Stimulated activated CD8-positive, alpha-beta memory T cell treated with anti-CD3 and anti-CD28 coated beads, Interleukin-15, amount 100 ng/mL, for 4 hours (primary cell): ENCODE data around the gene CEBPG.

Experiments used
- DNase-seq, 2 donors: peaks; one replicate each; pipeline ENCODE4 v3.0.0-alpha.2; 2020; ENCODE audit warnings: low read depth in 2 of 2

Gene CEBPG

DNA sequence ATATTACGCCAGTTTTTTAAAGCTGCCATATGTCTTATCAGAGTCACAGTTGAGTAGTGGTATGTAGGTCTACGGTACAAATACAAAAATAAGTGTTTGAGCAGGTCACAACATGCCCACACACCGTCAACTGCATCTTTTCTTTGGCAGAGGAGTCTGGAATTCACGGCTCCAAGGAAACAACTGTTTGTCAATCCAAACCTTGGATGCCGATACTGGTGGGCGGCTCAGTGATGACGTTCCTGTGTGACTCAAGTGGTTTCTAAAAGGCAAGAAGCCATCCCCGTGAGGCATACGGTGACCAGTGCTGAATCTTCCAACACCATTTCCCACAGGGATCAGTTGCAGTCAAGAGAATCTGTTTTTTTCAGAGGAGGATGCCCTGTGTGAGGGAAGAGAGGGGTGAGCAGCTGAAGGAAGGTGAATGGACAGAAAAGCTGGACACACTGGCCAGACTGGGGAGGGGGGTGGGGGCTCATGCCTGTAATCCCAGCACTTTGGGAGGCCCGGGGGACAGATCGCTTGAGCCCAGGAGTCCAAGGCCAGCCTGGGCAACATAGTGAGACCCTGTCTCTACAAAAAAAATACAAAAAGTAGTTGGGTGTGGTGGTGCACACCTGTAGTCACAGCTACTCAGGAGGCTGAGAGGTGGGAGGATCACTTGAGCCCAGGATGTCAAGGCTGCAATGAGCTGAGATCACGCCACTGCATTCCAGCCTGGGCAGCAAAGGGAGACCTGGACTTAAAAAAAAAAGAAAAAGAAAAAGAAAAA lies 22.8 kb upstream of the CEBPG start:
- DNase-seq: no peak

DNA sequence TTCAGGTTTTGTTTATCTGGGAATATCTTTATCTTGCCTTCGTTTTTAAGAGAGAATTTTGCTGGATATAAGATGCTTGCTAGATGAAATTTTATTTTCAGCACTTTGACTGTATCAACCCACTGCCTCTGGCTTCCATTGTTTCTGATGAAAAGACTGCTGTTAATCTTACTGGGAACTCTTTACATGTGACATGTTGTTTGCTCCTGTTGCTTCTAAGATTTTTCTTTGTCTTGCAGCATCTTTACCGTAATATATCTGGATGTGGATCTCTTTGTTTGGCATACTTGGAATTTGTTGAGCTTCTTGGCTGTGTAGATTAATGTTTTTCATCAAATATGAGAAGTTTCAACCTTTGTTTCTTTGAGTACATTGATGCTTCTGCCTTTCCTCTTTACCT lies 18.0 kb upstream of the CEBPG start:
- no peak for DNase-seq

DNA sequence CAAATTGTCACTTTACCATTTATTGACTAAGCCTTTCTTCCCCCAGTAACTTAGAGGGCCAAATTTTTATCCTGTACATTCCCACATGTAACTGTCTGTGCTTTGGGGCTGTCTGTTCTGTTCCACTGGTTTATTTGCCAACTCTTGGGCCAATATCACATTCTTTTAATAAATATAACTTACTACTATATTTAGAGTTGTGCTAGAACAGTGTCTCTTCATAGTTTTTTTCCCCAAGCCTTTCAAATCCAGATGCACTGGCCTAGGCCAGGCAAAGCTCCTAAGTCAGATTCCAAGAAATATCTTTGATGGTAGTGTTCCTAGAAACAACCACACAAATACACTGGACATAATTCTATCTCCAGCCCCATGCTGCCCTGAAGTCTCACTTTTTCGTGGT lies 16.0 kb upstream of the CEBPG start:
- DNase-seq: no peak

DNA sequence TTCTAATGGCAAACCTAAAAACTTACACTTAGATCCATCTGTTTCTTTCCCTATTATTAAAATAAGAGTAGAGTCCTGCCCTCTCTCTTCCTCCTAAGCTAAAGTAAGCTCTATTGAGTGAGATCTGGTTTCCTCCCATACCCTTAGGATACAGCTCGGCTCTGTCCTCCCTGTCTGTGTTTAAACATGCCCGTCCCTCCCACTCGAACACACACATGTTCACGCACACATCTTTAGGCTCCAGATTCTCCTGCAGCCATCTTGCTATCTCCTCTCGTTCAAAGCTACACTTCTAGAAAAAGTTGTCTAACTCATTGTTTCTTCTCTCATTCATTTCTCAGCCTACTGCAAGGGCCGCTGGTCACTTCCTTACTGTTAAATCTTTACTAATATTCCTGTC lies 15.1 kb upstream of the CEBPG start:
- DNase-seq: no peak

DNA sequence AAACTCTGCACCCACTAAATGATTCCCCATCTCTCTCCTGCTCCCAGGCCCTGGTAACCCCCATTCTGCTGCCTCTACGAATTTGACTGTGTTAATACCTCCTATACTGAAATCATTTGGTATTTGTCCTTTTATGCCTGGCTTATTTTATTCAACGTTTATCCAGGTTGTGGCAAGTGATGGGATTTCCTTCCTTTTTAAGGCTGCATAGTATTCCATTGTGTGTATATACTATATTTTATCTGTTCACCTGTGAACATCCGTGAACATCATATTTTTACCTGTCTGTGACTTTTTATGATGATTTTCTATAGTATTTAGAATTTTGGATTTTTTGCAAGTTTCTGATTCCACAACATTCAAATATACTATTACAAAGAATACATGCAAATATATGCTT lies 13.9 kb upstream of the CEBPG start:
- DNase-seq: no peak

DNA sequence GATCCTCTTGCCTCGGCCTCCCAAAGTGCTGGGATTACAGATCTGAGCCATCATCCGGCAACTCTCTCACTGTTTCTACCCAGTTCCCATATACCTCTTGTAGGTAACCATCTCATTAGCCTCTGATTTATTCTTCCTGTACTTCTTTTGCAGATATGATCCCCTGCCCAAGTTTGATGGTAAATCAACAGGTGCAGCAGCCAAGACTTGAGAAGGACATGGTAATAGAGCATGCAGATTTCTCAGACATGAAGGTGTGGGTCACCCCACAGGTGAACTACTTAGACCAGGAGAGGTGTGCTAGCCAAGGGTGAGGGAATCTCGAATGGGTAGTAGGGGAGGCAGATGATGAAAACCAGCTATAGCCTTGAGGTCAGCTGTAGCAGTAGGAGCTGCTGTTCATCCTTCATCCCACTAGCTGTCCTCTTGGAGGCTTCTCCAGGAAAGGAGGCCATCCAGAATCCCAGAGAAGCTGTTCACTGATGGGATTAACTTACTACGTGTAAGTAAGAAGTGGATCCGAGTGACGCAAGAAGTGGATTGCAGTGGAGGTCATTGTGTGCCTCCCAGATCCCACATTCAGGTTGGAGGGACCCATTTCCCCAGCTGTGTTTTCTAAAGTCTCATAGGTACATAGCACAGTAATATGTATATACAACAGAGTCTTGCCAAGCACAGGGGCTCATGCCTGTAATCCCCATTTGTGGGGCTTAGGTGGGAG lies 10.8 kb upstream of the CEBPG start:
- DNase-seq: no peak

- no peak for DNase-seq
Observed at GRCh38 chr19:33363476-33363875, 10.0 kb upstream of the CEBPG start.

DNA sequence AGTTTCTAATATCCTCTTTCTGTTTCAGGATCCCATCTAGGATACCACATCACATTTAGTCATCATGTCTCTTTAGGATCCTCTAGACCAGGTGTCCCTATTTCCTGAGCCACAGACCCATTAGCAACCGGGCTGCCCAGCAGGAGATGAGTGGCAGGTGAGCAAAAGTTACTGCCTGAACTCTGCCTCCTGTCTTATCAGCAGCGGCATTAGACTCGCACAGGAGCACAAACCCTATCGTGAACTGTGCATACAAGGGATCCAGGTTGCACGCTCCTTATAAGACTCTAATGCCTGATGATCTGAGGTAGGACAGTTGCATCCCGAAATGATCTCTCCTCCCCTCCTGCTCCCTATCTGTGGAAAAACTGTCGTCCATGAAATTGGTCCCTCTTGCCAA lies 7.8 kb upstream of the CEBPG start:
- DNase-seq: no peak

DNA sequence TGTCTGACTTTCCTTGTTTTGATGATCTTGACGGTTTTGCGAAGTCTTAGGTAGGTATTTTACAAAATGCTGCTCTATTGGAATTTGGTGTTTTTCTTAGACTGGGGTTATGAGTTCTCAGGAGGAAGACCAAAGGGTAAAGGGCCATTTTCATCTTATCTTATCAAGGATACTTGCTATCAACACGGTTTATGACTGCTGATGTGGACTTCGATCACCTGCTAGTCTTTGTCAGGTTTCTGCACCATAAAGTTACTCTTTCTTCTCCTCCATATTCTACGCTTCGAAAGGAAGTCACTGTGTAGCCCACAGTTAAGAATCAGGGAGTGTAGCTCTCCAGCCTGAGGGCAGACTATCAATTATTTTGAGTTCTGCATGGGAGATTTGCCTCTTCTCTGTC lies 7.4 kb upstream of the CEBPG start:
- DNase-seq: no peak

- no peak for DNase-seq
Observed at GRCh38 chr19:33366897-33367296, 6.6 kb upstream of the CEBPG start.

GRCh38 chr19:33368074-33368864 lies 5.2 kb upstream of the CEBPG start:
- DNase-seq: no peak

DNA sequence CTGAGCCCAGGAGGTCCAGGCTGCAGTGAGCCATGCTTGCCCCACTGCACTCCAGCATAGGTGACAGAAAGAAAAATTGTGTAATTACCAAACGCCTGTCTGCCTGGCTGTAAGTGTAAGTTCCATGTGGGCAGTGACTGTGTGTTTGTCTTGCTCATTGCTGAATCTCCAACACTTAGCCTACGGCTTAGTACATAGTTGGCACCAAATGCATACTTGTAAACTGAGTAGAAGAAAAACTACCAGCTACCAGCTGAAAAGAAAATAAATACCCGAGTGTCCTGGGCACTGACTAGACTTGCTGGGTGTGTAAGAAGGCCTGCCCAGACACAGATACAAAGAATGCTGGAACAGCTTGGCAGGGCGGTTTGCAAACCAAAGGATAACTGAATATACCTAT lies 2.7 kb upstream of the CEBPG start:
- DNase-seq: no peak

- no peak for DNase-seq
Observed at GRCh38 chr19:33374236-33374714, 766 bp downstream of the CEBPG start.

DNA sequence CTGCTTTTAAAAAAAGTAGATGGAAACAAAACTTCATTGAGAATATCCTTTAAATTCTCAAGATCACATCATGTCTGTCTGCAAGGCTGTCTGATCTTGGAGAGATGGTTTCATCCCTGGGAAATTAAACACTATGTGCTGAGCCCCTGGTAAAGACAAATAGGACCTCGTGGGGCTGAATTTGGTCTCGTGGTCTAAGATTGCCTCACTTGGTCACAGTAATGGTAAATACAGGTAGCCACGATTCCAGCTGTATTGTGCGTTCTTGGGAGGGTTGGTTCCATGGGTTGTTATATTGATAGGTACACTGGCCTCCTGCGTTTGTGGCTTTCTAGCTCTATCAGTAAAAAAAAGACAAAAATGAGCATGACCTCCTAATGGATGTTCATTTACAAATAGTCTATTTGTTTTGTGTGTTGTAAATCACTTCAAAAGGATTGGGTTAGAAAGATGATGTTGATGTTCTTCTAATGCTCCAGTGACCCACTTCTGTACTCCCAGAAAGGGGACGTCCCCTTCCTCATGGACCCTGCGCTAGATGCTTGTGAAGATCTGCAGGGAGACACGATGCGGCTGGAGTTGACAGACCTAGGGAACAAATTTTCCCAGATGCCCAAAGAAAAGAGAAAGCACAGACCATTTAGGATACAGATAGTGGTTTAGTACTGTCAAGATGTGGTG lies 1.8 kb downstream of the CEBPG start:
- DNase-seq: no peak

DNA sequence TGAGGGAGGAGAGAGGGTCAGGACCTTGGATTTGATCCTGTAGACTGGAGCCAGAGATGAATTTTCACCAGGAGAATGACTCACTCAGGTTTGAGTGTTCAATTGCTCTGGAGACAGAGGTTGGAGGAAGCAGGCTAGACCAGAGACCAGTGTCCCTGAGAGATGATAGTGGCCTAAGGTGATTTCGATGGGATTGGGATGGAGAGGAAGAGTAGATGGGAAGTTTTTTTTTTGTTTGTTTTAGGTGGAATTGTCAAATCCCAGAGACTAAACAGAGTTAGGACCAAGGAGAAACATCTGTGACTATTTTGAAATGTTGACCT lies 2.3 kb downstream of the CEBPG start:
- no peak for DNase-seq

DNA sequence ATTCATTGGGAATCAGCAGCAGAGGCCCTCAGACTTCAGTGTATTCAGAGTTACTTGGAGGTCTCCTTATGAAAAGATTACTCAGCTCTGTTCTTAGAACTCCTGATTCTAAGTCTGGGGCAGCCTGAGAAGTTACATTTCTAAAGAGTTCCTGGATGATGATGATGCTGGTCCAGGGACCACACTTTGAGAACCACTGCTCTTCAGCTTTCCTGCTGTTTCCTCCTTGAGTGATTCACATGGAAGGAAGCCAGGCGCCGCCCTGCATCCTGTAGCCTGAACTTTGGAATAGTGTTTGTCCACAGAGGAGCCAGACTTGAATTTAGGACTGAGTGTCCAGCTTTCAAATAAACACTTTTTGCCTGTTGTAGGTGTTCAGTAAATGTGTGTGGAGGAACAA lies 2.9 kb downstream of the CEBPG start:
- no peak for DNase-seq

DNA sequence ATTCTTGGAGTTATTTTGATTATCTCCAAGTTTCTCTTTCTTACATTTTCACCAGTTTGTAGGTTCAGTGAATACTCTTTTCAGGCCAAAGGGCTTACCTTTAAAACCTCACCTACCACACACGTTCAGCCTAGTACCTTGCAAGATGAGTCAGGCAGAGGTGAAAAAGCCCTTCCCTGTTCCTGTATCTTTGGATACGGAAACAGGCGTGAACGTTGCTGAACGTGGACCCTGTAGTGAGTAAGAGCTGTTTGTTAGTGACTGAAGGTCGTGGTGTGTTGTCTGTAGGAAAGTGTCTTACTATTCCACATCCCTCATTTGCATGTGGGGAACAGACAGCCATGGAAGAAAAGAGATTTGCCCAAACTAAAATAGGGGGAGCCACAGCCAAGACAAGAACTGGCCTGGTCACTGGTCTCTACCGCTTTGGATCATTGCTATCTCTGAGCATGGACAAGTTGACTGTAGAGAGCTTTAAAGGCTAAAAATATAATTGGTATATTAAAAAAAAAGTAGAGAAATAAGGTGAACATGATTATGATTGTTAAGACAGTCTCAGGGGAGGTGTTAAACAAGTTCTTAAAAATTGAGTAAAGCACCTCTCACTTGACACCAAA lies 3.5 kb downstream of the CEBPG start:
- no peak for DNase-seq

DNA sequence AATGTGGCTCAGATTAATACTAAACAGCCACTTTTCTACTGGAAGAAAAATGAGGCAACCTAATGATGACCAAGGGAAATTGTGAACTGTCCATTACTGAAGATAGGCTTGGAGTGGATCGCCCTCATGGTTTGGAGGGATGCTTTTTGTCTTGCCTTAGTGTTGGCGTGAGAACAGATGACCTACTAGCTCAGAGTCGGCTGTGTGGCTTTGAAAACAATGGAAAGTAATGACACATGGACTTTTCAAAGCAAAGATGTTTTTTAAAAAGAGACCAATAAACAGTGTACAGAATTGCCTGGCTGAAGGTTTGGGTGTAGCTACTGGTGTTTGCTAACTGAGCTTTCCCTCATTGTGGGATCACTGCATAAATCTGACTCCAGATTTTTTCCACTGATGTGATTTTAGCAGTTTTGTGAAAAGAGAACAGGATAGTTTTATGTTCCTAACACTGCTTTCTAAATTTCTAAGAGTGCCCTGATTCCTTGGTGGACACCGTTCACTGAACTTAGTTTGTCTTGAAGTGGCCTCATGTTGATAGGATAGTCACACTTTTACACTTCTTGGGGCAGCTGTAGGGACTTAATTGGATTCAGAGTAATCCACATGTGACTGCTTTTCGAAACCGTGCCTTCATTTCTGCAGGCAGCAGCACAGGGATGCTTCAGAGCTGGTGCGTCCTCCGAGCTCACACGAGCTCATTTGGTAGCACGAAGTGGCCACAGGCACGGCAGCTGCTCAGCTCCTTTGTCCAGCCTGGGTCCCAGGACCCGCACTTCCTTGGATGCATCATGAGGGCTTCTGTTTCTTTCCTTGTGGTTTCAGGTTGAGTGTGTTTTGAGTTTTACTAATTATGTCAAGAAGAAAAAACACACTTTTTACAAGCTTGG lies 4.3 kb downstream of the CEBPG start:
- no peak for DNase-seq

GRCh38 chr19:33379151-33379829 lies 5.8 kb downstream of the CEBPG start:
- DNase-seq: no peak

DNA sequence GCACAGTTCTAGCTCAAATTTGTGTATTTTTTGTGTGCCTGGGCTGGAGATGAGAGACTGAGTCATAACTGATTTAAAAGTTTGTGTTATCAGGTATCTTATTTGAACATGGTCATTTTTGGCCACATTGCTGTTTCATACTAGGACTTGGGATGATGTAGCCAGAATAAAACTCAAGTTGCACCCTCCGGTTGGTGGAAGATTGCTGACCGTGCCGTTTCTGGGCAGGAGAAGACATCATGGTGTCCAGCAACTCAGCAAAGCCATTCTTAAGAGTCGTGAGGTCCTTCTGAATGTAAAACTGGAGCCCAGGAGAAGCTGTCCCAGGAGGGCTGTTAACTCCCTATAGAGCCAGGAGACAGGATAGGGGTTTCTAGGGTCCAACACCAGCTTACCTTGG lies 7.6 kb downstream of the CEBPG start:
- no peak for DNase-seq
